G401 (cell line): Measurements from ENCODE around the gene ERLIN1. TPM values are rescaled to one million over a fixed set of nuclear protein-coding genes. Genes with fewer than 3 reads are reported as not detected.

ENCODE experiments used
- DNase-seq: peaks from one replicate; pipeline ENCODE4 v3.0.0-alpha.2; 2015; ENCODE audit warnings: low spot score
- in situ Hi-C: cut with HindIII; loops from 2 replicates; pipeline ENCODE4 v1.10.0; 2016; ENCODE audit warnings: low sequenced_read_pairs, mixed read lengths
- total RNA-seq: library from RNA; depleted of rRNA; stranded (reverse); fragments of >200 nt; shearing (Covaris generic); gene quantifications from 2 replicates; pipeline ENCODE4 v1.2.3, GENCODE V29; 2014; rRNA removed

The ERLIN1 gene
- 39.0 TPM in 2 replicates for total RNA-seq

GRCh38 chr10:100185364-100186252 is at the start of gene ERLIN1:
ERLIN1 (minus strand) TSS chr10:100186029; CDS start chr10:100185626, 403 bp downstream.
- DNase-seq: peak; percentile 90
- in situ Hi-C loops: no loop called here

GRCh38 chr10:100232101-100232500 is 46.3 kb upstream of the ERLIN1 start:
- in situ Hi-C loops: no loop called here
- DNase-seq: no peak

- in situ Hi-C loops: no loop called here
- DNase-seq: no peak
Measured at GRCh38 chr10:100229819-100230422, 44.1 kb upstream of the ERLIN1 start.

GRCh38 chr10:100223879-100224278 is 38.0 kb upstream of the ERLIN1 start:
- no peak for DNase-seq

GRCh38 chr10:100222529-100222928 is 36.7 kb upstream of the ERLIN1 start:
- no peak for DNase-seq

More at GRCh38 chr10:100223879-100224278, 38.0 kb upstream of the ERLIN1 start:
- in situ Hi-C loops: no loop called here

GRCh38 chr10:100216006-100216405 is 30.2 kb upstream of the ERLIN1 start:
- in situ Hi-C loops: no loop called here
- DNase-seq: no peak

More at GRCh38 chr10:100222529-100222928, 36.7 kb upstream of the ERLIN1 start:
- in situ Hi-C loops: no loop called here

- in situ Hi-C loops: no loop called here
- no peak for DNase-seq
Measured at GRCh38 chr10:100209303-100209702, 23.5 kb upstream of the ERLIN1 start.

GRCh38 chr10:100208276-100208675 is 22.4 kb upstream of the ERLIN1 start:
- DNase-seq: no peak
- in situ Hi-C loops: no loop called here

- no peak for DNase-seq
- in situ Hi-C loops: no loop called here
Measured at GRCh38 chr10:100204370-100204769, 18.5 kb upstream of the ERLIN1 start.

- DNase-seq: no peak
- in situ Hi-C loops: no loop called here
Measured at GRCh38 chr10:100201549-100201948, 15.7 kb upstream of the ERLIN1 start.

GRCh38 chr10:100194711-100195110 is 8.9 kb upstream of the ERLIN1 start:
- in situ Hi-C loops: no loop called here
- no peak for DNase-seq

GRCh38 chr10:100192350-100192749 is 6.5 kb upstream of the ERLIN1 start:
- in situ Hi-C loops: no loop called here
- DNase-seq: no peak

GRCh38 chr10:100186253-100187212 is 704 bp upstream of the ERLIN1 start:
- DNase-seq: no peak
- in situ Hi-C loops: no loop called here

- in situ Hi-C loops: no loop called here
- DNase-seq: peak; percentile 23
Measured at GRCh38 chr10:100184840-100185239, 989 bp downstream of the ERLIN1 start.

- no peak for DNase-seq
- in situ Hi-C loops: no loop called here
Measured at GRCh38 chr10:100184426-100184825, 1.4 kb downstream of the ERLIN1 start.

GRCh38 chr10:100183481-100183880 is 2.3 kb downstream of the ERLIN1 start:
- in situ Hi-C loops: no loop called here
- DNase-seq: no peak

GRCh38 chr10:100182908-100183307 is 2.9 kb downstream of the ERLIN1 start:
- DNase-seq: no peak
- in situ Hi-C loops: no loop called here

- in situ Hi-C loops: no loop called here
- DNase-seq: no peak
Measured at GRCh38 chr10:100182281-100182680, 3.5 kb downstream of the ERLIN1 start.

- in situ Hi-C loops: no loop called here
- no peak for DNase-seq
Measured at GRCh38 chr10:100175875-100176274, 10.0 kb downstream of the ERLIN1 start.
